K562 (cell line): ENCODE measurements around the gene DNAJC8. TPM values are rescaled to one million over a fixed set of nuclear protein-coding genes. Genes with fewer than 3 reads are reported as not detected.
A peak's percentile ranks its signal among the peaks of the same experiment; 100 is the strongest.

Experiments used
- ARID3A ChIP-seq: IDR thresholded peaks from 2 replicates; pipeline ENCODE4 v1.6.1; 2012; ENCODE audit warnings: low read depth, low read length, improper control_type of control experiment, borderline replicate concordance
- CBX5 ChIP-seq: IDR thresholded peaks from 2 replicates; pipeline ENCODE4 v1.6.1; 2014; ENCODE audit warnings: low read depth, borderline replicate concordance
- E2F3 ChIP-seq: fragments of 250-450 bp; sonication (Bioruptor Pico); IDR thresholded peaks from 2 replicates; pipeline ENCODE4 v1.4.0; 2020; ENCODE audit warnings: mild to moderate bottlenecking
- GTF2A2 ChIP-seq: IDR thresholded peaks from 2 replicates; pipeline ENCODE4 v1.6.1; 2016; ENCODE audit warnings: mild to moderate bottlenecking, missing genetic modification characterization, missing compliant biosample characterization
- MCM5 ChIP-seq: fragments of 450-650 bp; IDR thresholded peaks from 2 replicates; pipeline ENCODE4 v1.6.1; 2016; ENCODE audit warnings: low read depth
- NCOA6 ChIP-seq: fragments of 450-650 bp; IDR thresholded peaks from 2 replicates; pipeline ENCODE4 v1.6.1; 2017; ENCODE audit warnings: mild to moderate bottlenecking
- SMARCB1 ChIP-seq: IDR thresholded peaks from 2 replicates; pipeline ENCODE4 v1.6.1; 2011; ENCODE audit warnings: improper control_type of control experiment, low read depth; ENCODE audit not compliant: insufficient read length
- SOX6 ChIP-seq: fragments of 450-650 bp; IDR thresholded peaks from 2 replicates; pipeline ENCODE4 v1.6.1; 2014; ENCODE audit warnings: mild to moderate bottlenecking
- UBTF ChIP-seq, 2 experiments: IDR thresholded peaks; 2 replicates each; pipeline ENCODE4 v1.6.1; 2012; ENCODE audit warnings: improper control_type of control experiment in 2 of 2, low read depth in 2 of 2, low read length in 2 of 2, borderline replicate concordance in 1 of 2
- ZBED1 ChIP-seq: IDR thresholded peaks from 2 replicates; pipeline ENCODE4 v1.6.1; 2014
- ZFP1 ChIP-seq: fragments of 450-650 bp; formaldehyde crosslinking; IDR thresholded peaks from 2 replicates; pipeline ENCODE4 v1.4.0; 2020; ENCODE audit warnings: mild to moderate bottlenecking, mixed read lengths
- ZNF232 ChIP-seq: sonication (generic); formaldehyde crosslinking; IDR thresholded peaks from 2 replicates; pipeline ENCODE4 v1.8.0; 2022; ENCODE audit warnings: mild to moderate bottlenecking, missing genetic modification reagents
- ZNF239 ChIP-seq: fragments of 250-450 bp; sonication (Bioruptor Pico); IDR thresholded peaks from 2 replicates; pipeline ENCODE4 v1.4.0; 2020; ENCODE audit warnings: mild to moderate bottlenecking
- ZNF589 ChIP-seq: fragments of 200-800 bp; sonication (Bioruptor generic); IDR thresholded peaks from 2 replicates; pipeline ENCODE4 v1.6.1; 2016; ENCODE audit warnings: low read depth, missing genetic modification characterization, missing compliant biosample characterization
- polyA plus RNA-seq, 8 experiments: library from polyadenylated mRNA; depleted of rRNA in 4 of 8; stranded (reverse) in 5 of 8; unstranded in 3 of 8; fragments of >200 nt; fragmentation: Nextera tagmentation in 2 of 8; fragmentation: Illumina TruSeq in 1 of 8; extraction: Ambion mirVana in 2 of 8; extraction: Trizol in 1 of 8; gene quantifications; 2 replicates each; pipeline versions ENCODE4 v1.2.1 to v1.2.3, GENCODE V29; 2011 to 2014; ENCODE audit warnings: inconsistent platforms in 1 of 8, missing spikeins in 1 of 8
- total RNA-seq, 7 experiments: library from RNA; depleted of rRNA in 6 of 7; stranded (reverse); fragments of >200 nt in 6 of 7; fragmentation: Illumina TruSeq in 2 of 7; extraction: Trizol in 2 of 7; gene quantifications; 2 replicates each; pipeline versions ENCODE4 v1.2.1 to v1.2.3, GENCODE V29; 2011 to 2021; ENCODE audit warnings: low replicate concordance in 1 of 7
- TF ChIP-seq, protein P1 (sequence below), 2 experiments: IDR thresholded peaks in 1 of 2; conservative IDR thresholded peaks in 1 of 2; 2 replicates each; pipeline ENCODE4 v1.6.1; 2016; ENCODE audit warnings: low read depth in 2 of 2, mild to moderate bottlenecking in 1 of 2, missing compliant biosample characterization in 1 of 2, missing genetic modification characterization in 1 of 2, moderate library complexity in 1 of 2
- TF ChIP-seq, protein P2 (sequence below): fragments of 150-350 bp; IDR thresholded peaks from 2 replicates; pipeline ENCODE4 v1.6.1; 2014; ENCODE audit warnings: low read depth, mild to moderate bottlenecking, low read length, borderline replicate concordance

Gene DNAJC8
- total and polyA plus RNA-seq, 9 of the 15 experiments (the other 6 are each of a cell fraction or from before 2014, with no cell fraction given): 143 to 508 (median 209) TPM

- TF ChIP-seq GTF2A2 (tag): no peak
- TF ChIP-seq ZNF589 (CRISPR knock-in tag): no peak
- TF ChIP-seq, protein P1, sequence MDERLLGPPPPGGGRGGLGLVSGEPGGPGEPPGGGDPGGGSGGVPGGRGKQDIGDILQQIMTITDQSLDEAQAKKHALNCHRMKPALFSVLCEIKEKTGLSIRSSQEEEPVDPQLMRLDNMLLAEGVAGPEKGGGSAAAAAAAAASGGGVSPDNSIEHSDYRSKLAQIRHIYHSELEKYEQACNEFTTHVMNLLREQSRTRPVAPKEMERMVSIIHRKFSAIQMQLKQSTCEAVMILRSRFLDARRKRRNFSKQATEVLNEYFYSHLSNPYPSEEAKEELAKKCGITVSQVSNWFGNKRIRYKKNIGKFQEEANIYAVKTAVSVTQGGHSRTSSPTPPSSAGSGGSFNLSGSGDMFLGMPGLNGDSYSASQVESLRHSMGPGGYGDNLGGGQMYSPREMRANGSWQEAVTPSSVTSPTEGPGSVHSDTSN (CRISPR knock-in tag; IDR thresholded peaks at IDR 0.05; ENCODE audit: low read depth): no peak
- TF ChIP-seq, protein P1 (tag; conservative IDR thresholded peaks at IDR 0.05; ENCODE audit: low read depth): peak; percentile 66
- TF ChIP-seq SOX6: no peak; the same call in 1 of the 2 replicates
- TF ChIP-seq ZBED1: peak; percentile 64; the same call in 1 of the 2 replicates
- TF ChIP-seq ZFP1 (CRISPR knock-in tag): no peak
- TF ChIP-seq UBTF (IDR thresholded peaks at IDR 0.05; ENCODE audit: borderline replicate concordance in 1 of 2, low read depth in 2 of 2, low read length in 2 of 2): peak; percentile 56 to 68; a peak in 2 of 4 replicates
- TF ChIP-seq, protein P2, sequence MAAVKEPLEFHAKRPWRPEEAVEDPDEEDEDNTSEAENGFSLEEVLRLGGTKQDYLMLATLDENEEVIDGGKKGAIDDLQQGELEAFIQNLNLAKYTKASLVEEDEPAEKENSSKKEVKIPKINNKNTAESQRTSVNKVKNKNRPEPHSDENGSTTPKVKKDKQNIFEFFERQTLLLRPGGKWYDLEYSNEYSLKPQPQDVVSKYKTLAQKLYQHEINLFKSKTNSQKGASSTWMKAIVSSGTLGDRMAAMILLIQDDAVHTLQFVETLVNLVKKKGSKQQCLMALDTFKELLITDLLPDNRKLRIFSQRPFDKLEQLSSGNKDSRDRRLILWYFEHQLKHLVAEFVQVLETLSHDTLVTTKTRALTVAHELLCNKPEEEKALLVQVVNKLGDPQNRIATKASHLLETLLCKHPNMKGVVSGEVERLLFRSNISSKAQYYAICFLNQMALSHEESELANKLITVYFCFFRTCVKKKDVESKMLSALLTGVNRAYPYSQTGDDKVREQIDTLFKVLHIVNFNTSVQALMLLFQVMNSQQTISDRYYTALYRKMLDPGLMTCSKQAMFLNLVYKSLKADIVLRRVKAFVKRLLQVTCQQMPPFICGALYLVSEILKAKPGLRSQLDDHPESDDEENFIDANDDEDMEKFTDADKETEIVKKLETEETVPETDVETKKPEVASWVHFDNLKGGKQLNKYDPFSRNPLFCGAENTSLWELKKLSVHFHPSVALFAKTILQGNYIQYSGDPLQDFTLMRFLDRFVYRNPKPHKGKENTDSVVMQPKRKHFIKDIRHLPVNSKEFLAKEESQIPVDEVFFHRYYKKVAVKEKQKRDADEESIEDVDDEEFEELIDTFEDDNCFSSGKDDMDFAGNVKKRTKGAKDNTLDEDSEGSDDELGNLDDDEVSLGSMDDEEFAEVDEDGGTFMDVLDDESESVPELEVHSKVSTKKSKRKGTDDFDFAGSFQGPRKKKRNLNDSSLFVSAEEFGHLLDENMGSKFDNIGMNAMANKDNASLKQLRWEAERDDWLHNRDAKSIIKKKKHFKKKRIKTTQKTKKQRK: peak; percentile 89
- no peak for TF ChIP-seq MCM5
- no peak; the same call in 1 of the 2 replicates for TF ChIP-seq ZNF232 (CRISPR knock-in tag)
- TF ChIP-seq SMARCB1: peak; percentile 49
- 0 out of 2 replicates have a peak, but pooled peaks have one; percentile 31 for TF ChIP-seq CBX5
- TF ChIP-seq NCOA6: no peak
- TF ChIP-seq ZNF239 (CRISPR knock-in tag): no peak
- TF ChIP-seq ARID3A: peak; percentile 27; the same call in 1 of the 2 replicates
- TF ChIP-seq E2F3 (CRISPR knock-in tag): no peak
These were observed 3.2 kb upstream of the DNAJC8 start, which contains the start of gene ATP5IF1 (continued) for GRCh38 chr1:28235755-28236655.
